Measurements from ENCODE around the gene USF1.
"Not testable (repeated sequence)": the region's sequence is repeated elsewhere in the genome, so short reads cannot be mapped to it uniquely, and the experiment has no call there.

The USF1 gene

DNA sequence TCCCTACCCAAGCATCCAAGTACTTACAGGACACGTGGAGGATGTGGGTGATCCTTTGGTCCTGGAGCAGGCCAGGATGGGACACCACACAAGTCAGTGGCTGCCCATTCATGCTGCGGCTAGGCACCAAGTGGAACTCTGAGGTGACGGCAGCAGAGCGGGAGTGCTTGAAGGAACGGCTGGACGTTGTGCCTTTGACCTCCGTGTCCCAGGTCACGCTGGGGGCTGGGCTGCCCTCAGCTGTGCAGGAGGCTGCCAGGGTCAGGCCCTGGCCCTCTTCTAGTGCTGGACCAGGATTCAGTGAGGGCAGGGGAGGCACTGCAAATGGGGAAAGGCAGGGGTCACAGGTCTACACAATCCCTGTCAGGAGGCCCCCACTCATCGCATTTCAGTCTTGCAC, 31.6 kb upstream of the USF1 start:
- no peak for DNase-seq

GRCh38 chr1:161076410-161076809, 30.6 kb upstream of the USF1 start:
- no peak for DNase-seq

- no peak for DNase-seq
These were observed 29.0 kb upstream of the USF1 start for GRCh38 chr1:161074676-161075368.

GRCh38 chr1:161073474-161074121, 27.8 kb upstream of the USF1 start:
- DNase-seq: no peak

DNA sequence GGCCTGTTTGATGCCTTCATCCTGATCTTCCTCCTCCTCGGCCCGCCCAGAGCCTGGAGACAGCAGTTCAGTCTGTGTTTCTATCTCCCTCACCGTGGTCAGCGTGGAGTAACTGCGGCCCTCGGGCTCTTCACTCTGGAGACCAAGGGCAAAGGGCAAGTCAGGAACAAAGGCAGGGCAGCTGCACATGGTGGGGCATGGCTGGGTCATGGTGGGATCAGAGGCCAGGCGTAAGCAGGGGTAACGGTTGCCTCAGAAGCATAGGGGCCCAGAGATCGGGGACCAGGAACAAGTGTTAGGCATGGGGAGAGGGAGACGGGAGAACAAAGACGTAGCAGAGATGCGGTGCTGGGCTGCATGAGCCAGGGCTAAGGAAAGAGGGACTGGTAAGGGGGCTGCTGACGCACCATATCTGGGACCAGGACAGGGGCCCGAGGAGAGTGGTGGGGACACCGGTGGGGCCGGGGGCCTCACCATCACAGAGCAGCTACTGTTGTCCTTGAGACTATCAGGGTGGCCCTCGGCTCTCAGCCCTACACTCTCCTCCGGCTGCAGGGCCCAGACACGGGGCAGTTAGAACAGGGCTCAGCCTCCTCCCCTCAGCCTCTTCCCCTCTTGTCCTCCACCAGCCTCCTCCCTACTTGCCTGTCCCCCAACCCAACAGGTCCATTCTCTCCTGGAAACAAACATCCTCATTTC, 27.1 kb upstream of the USF1 start:
- no peak for DNase-seq

- DNase-seq: peak; percentile 25
These were observed 26.2 kb upstream of the USF1 start for GRCh38 chr1:161071886-161072371.

DNA sequence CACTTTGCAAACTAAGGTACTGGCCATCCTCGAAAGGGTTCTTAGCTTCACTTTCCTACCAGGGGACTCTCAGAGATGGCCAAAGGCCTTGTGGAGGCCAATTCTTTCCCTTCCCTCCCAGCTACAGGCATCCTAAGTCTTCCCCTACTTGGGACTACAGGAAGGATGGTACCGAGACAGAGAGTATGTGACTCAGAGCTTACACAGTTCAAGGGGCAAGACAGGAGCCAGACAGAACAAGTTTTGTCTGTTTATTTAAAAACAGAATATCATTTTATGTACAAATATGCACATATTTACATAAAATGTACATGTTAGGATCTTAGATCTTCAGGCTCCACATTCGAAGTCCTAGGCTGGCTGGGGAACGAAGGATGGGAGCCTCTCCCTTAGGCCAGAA, 25.0 kb upstream of the USF1 start:
- no peak for DNase-seq

GRCh38 chr1:161069731-161070270, 24.0 kb upstream of the USF1 start, which contains the start of gene ARHGAP30:
TSS of gene ARHGAP30 (minus strand) at chr1:161069891. CDS start at chr1:161069624, 267 bp downstream.
- DNase-seq: peak; percentile 56

GRCh38 chr1:161069241-161069640, 23.5 kb upstream of the USF1 start:
- DNase-seq: no peak

GRCh38 chr1:161068306-161069234, 22.8 kb upstream of the USF1 start:
- DNase-seq: peak; percentile 72

GRCh38 chr1:161066694-161067093, 20.9 kb upstream of the USF1 start:
- no peak for DNase-seq

DNA sequence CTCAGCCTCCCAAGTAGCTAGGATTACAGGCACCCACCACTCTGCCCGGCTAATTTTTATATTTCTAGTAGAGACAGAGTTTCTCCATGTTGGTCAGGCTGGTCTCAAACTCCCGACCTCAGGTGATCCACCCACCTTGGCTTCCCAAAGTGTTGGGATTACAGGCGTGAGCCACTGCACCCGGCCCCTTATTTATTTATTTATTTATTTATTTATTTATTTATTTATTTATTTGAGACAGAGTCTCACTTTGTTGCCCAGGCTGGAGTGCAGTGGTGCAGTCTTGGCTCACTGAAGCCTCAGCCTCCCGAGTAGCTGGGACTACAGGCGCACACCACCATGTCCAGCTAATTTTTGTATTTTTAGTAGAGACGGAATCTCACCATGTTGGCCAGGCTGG, 19.9 kb upstream of the USF1 start:
- not testable (repeated sequence) for DNase-seq

DNA sequence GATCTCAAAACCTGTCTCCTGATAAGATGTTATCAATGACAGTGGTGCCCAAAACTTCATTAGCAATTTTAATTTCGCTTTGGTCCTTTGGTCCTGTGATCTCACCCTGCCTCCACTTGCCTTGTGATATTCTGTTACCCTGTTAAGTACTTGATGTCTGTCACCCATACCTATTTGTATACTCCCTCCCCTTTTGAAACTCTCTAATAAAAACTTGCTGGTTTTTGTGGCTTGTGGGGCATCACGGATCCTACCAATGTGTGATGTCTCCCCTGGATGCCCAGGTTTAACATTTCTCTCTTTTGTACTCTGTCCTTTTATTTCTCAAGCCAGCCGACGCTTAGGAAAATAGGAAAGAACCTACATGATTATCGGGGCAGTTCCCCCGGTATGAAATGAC, 18.2 kb upstream of the USF1 start:
- not testable (repeated sequence) for DNase-seq

DNA sequence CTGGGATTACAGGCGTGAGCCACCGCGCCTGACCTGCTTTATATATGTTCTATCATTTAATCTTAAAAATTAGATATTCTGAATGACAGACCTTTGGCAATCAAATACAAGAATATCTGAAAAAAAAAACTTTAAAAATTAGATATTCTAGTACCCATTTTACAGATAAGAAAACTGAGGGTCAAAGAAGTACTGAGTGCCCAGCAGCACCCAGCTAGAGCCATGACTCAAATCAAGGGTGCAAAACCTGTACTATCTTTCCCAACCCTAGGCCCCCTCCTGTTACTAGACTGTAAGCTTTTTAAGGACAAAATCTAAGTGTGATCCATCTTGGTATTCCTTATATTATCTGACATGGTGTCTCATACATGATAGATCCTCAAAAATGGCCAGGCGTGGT, 15.6 kb upstream of the USF1 start:
- no peak for DNase-seq

- no peak for DNase-seq
These were observed 13.5 kb upstream of the USF1 start for GRCh38 chr1:161059293-161059692.

DNA sequence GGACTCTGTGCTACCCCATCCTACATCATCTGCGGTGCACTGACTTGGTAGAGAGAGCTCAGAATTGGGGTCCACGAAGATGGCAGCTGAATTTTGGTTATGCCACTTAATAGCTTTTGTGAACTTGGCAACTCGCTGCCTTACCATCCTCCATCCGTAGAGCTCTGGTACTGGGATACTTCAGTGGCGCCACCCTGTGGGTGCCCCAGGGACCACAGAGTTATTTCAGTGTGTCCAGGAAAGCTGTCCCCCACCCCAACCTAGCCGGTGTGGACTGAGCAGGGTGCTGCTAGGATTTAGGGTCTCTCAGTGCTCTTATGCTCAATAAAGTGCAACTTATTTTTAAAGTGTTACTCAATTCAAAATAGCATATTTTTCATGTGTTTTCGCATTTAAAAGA, 9.0 kb upstream of the USF1 start:
- no peak for DNase-seq

GRCh38 chr1:161054232-161054631, 8.5 kb upstream of the USF1 start:
- DNase-seq: no peak

DNA sequence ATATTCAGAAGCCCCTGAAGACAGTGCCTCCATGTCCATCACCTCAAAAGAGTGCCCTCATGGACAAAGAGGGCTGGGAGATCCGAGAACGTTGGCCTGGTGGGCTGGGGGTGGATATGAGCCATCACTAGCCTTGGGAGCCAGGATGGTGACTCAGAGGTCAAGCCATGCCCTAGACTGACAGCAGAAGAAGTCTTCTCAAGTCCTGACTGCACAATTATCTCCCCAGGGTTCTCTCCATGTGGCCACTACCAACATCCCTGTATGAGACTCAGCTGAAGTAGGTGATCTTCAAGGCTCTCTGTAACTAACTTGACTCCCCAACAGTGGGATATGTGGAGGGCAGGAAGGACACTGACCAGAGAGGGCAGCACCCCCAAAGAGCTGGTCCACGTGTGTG, 7.1 kb upstream of the USF1 start:
- no peak for DNase-seq

GRCh38 chr1:161051219-161051618, 5.4 kb upstream of the USF1 start:
- no peak for DNase-seq

DNA sequence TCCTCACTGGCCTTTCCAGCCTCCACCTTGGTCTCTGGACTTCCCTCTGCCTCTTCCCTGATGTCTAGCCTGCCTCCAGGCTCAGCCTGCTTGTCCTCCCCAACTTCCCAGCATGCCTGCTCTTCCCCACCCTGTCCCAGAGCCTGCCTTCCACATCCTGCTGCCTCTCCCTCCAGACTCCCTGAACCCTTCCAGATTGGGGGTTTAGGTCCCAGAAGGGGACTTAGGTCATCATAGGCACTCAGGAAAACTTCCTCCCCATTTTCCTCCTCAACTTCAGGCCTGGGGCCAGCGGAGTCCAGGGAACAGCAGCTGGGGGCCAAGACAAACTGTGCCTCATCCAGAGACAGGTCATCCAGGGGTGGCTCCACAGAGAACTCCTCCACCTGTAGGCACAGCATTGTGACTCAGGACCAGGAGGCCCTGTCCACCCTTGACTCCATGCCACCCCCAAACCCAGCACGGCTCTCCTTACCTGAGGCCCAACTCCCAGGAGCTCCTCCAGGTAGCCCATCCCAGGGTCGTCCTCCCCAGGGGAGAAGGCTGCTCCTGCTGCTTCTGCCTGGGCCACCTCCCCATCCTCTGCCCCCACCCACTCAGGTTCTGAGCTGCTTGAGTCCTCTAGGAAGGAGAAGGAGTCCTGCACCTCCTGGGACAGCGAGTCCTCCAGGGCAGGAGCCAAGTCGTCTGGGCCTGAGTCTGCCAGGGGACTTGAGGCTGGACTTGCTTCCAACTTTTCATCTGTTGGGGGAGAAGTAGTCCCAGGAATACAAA, 3.4 kb upstream of the USF1 start:
- DNase-seq: no peak
